ENCODE data around the gene CKLF. TPM values are rescaled to one million over a fixed set of nuclear protein-coding genes. Genes with fewer than 3 reads are reported as not detected.
"Not testable (repeated sequence)": the region's sequence is repeated elsewhere in the genome, so short reads cannot be mapped to it uniquely, and the experiment has no call there.

CKLF gene
- total RNA-seq, 1 experiment from 2014 or later, result 47.9 TPM

- peaks cover 9% of the 10 kb centered on the region for H3K36me3 ChIP-seq (ENCODE audit: insufficient read depth, low read length, poor library complexity, severe bottlenecking)
- intact Hi-C loops (cut with micrococcal nuclease; ENCODE audit: unreplicated experiment), result no loop called here
- TF ChIP-seq, protein P1, sequence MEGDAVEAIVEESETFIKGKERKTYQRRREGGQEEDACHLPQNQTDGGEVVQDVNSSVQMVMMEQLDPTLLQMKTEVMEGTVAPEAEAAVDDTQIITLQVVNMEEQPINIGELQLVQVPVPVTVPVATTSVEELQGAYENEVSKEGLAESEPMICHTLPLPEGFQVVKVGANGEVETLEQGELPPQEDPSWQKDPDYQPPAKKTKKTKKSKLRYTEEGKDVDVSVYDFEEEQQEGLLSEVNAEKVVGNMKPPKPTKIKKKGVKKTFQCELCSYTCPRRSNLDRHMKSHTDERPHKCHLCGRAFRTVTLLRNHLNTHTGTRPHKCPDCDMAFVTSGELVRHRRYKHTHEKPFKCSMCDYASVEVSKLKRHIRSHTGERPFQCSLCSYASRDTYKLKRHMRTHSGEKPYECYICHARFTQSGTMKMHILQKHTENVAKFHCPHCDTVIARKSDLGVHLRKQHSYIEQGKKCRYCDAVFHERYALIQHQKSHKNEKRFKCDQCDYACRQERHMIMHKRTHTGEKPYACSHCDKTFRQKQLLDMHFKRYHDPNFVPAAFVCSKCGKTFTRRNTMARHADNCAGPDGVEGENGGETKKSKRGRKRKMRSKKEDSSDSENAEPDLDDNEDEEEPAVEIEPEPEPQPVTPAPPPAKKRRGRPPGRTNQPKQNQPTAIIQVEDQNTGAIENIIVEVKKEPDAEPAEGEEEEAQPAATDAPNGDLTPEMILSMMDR (conservative IDR thresholded peaks at IDR 0.05; ENCODE audit: low read depth, low read length), result no peak
- no peak for TF ChIP-seq EZH2 (IDR thresholded peaks at IDR 0.05; ENCODE audit: borderline replicate concordance, low read depth, low read length, poor library complexity, severe bottlenecking)
- DNase-seq (ENCODE audit: low spot score), result no peak
- no TSS peak for BruUV-seq (replicated peaks)
- no peak overlapping the region for H3K4me3 ChIP-seq (ENCODE audit: low read depth, low read length, poor library complexity, severe bottlenecking)
- no peak overlapping the region for H3K27ac ChIP-seq (ENCODE audit: low read depth, low read length, poor library complexity, severe bottlenecking)
- POLR2A ChIA-PET (ENCODE audit: low non-redundant PET), result no interaction called here
- no peaks in the 10 kb centered on the region for H3K27me3 ChIP-seq (replicated peaks; ENCODE audit: insufficient read depth, low read depth, low read length, poor library complexity)
- CTCF ChIA-PET, result interaction anchor here (1.1 kb wide), 1 partner anchor 45 kb away, joined by 3 read pairs; no protein-coding TSS in a partner anchor
- no peaks in the 10 kb centered on the region for H3K9me3 ChIP-seq (ENCODE audit: low read depth, low read length, poor library complexity, severe bottlenecking)
- H3K4me1 ChIP-seq (ENCODE audit: insufficient read depth, low read length, poor library complexity, severe bottlenecking), result no peaks in the 10 kb centered on the region
Measured at GRCh38 chr16:66563574-66564334, 11.4 kb downstream of the CKLF start.

DNA sequence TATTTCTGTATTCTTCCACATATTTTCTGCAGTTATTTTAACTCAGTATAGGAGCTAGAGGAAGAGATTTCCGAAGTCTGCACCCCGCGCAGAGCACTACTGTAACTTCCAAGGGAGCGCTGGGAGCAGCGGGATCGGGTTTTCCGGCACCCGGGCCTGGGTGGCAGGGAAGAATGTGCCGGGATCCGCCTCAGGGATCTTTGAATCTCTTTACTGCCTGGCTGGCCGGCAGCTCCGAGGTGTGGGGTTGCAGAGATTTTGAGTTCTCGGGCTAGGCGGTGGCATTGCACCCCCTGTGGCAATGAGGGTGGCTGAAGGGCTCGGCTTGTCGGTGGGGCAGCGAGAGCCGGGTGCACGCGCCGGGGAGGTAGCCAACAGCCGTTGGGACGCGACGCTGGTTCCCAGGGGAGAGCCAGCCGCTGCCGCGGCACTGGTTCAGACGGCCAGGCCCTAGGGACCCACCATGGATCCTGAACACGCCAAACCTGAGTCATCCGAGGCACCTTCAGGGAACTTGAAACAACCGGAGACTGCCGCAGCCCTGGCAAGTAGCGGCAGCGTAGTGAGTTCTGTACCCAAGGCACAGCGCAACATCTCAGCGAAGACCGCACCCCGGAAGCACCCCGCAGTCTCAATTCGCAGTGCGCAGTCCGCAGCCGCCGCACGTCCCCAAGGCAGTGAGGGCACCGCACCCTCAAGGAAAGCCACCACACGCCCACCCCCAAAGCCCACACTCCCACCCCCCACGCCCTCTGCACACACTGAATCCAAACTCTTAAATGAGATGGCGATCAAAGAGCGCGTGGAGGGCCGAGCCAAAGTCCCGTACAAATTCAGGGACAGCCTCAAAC lies 13.9 kb downstream of the CKLF start, which contains the start of gene CMTM1:
Gene CMTM1, plus strand, starts transcription at position 389 of the 851 bp plus-strand sequence. Its CDS starts 75 bp downstream, at position 464.
- intact Hi-C loops (cut with micrococcal nuclease; ENCODE audit: unreplicated experiment), result no loop called here
- BruUV-seq (replicated peaks), result no TSS peak
- Histone ChIP-seq H3K27ac (ENCODE audit: low read depth, low read length, poor library complexity, severe bottlenecking) (no peak within 1 kb of the TSS), H3K9me3 (ENCODE audit: low read depth, low read length, poor library complexity, severe bottlenecking) (no peaks in the 10 kb centered on the region), H3K36me3 (ENCODE audit: insufficient read depth, low read length, poor library complexity, severe bottlenecking) (peaks cover 8% of the 10 kb centered on the region), H3K27me3 (replicated peaks; ENCODE audit: insufficient read depth, low read depth, low read length, poor library complexity) (no peaks in the 10 kb centered on the region), H3K4me3 (ENCODE audit: low read depth, low read length, poor library complexity, severe bottlenecking) (no peak within 1 kb of the TSS), H3K4me1 (ENCODE audit: insufficient read depth, low read length, poor library complexity, severe bottlenecking) (no peaks in the 10 kb centered on the region)
- ChIA-PET POLR2A (ENCODE audit: low non-redundant PET) (no interaction called here), CTCF (no interaction called here)
- DNase-seq (ENCODE audit: low spot score), result no peak
- TF ChIP-seq, protein P1 (conservative IDR thresholded peaks at IDR 0.05; ENCODE audit: low read depth, low read length), result no peak
- TF ChIP-seq EZH2 (IDR thresholded peaks at IDR 0.05; ENCODE audit: borderline replicate concordance, low read depth, low read length, poor library complexity, severe bottlenecking), result no peak

DNA sequence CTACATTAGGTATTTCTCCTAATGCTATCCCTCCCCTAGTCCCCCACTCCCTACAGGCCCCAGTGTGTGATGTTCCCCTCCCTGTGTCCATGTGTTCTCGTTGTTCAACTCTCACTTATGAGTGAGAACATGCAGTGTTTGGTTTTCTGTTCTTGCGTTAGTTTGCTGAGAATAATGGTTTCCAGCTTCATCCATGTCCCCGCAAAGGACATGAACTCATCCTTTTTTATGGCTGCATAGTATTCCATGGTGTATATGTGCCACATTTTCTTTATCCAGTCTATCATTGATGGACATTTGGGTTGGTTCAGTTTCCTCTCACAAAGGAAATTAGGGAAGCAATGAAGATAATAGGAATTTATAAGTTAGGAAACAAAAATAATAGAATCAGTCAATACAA lies 14.9 kb downstream of the CKLF start:
- H3K36me3 ChIP-seq (ENCODE audit: insufficient read depth, low read length, poor library complexity, severe bottlenecking); POLR2A ChIA-PET (ENCODE audit: low non-redundant PET); H3K27me3 ChIP-seq (replicated peaks; ENCODE audit: insufficient read depth, low read depth, low read length, poor library complexity); H3K4me1 ChIP-seq (ENCODE audit: insufficient read depth, low read length, poor library complexity, severe bottlenecking); CTCF ChIA-PET; BruUV-seq (replicated peaks); H3K4me3 ChIP-seq (ENCODE audit: low read depth, low read length, poor library complexity, severe bottlenecking); H3K27ac ChIP-seq (ENCODE audit: low read depth, low read length, poor library complexity, severe bottlenecking); intact Hi-C loops (cut with micrococcal nuclease; ENCODE audit: unreplicated experiment); H3K9me3 ChIP-seq (ENCODE audit: low read depth, low read length, poor library complexity, severe bottlenecking); DNase-seq (ENCODE audit: low spot score): not testable (repeated sequence)

All from A673 (cell line).